SU-DHL-6 (cell line): ENCODE results near the gene WDR87.

ENCODE experiments used
- H2AFZ ChIP-seq: fragments of 200-600 bp; sonication (generic); 2 replicates; pipeline ENCODE4 v1.6.1; 2014; ENCODE audit warnings: low read depth, mild to moderate bottlenecking, moderate library complexity, mixed read lengths, antibody characterized with exemption, low read length; ENCODE audit not compliant: severe bottlenecking
- H3F3A ChIP-seq: fragments of 200-600 bp; shearing (Covaris generic); 2 replicates; pipeline ENCODE4 v1.6.0; 2016; ENCODE audit warnings: antibody characterized with exemption, mild to moderate bottlenecking; ENCODE audit not compliant: insufficient read depth
- H3K27ac ChIP-seq: fragments of 200-600 bp; sonication (generic); 2 replicates; pipeline ENCODE4 v1.5.1; 2016; ENCODE audit warnings: low read depth, mild to moderate bottlenecking, low read length, moderate library complexity, mixed read lengths
- H3K27me3 ChIP-seq: fragments of 200-600 bp; sonication (generic), shearing (Covaris generic); 2 replicates; pipeline ENCODE4 v1.6.0; 2014; ENCODE audit warnings: mild to moderate bottlenecking, low read length
- H3K36me3 ChIP-seq: fragments of 200-600 bp; sonication (generic); 2 replicates; pipeline ENCODE4 v1.6.1; 2014; ENCODE audit warnings: mild to moderate bottlenecking, low read length, mixed read lengths
- H3K4me2 ChIP-seq: fragments of 300-600, 200-600 bp; shearing (Covaris generic), sonication (generic); 2 replicates; pipeline ENCODE4 v1.6.0; 2014; ENCODE audit warnings: low read length, low read depth, mild to moderate bottlenecking; ENCODE audit not compliant: poor library complexity, severe bottlenecking
- H3K4me3 ChIP-seq: fragments of 200-600 bp; sonication (generic); 2 replicates; pipeline ENCODE4 v1.5.1; 2014; ENCODE audit warnings: antibody characterized with exemption, low read length, mild to moderate bottlenecking, mixed read lengths; ENCODE audit not compliant: insufficient read depth, poor library complexity, severe bottlenecking
- H3K79me2 ChIP-seq: fragments of 200-600 bp; sonication (generic); 2 replicates; pipeline ENCODE4 v1.6.1; 2014; ENCODE audit warnings: mild to moderate bottlenecking, low read length, moderate library complexity; ENCODE audit not compliant: insufficient read depth
- H3K9ac ChIP-seq: fragments of 200-600 bp; sonication (generic); 2 replicates; pipeline ENCODE4 v1.7.0; 2014; ENCODE audit warnings: mild to moderate bottlenecking, low read length
- H3K9me2 ChIP-seq: fragments of 200-600 bp; sonication (generic); replicated peaks from 2 replicates; pipeline ENCODE4 v1.6.1; 2014; ENCODE audit warnings: low read length; ENCODE audit not compliant: insufficient read depth
- H3K9me3 ChIP-seq: fragments of 200-600 bp; sonication (generic); 2 replicates; pipeline ENCODE4 v1.6.1; 2014; ENCODE audit warnings: low read length, mixed read lengths; ENCODE audit not compliant: insufficient read depth
- H4K20me1 ChIP-seq: fragments of 200-600 bp; sonication (generic); 2 replicates; pipeline ENCODE4 v1.6.1; 2014; ENCODE audit warnings: low read depth, mild to moderate bottlenecking, antibody characterized with exemption, low read length, moderate library complexity, mixed read lengths
- EZH2phosphoT487 ChIP-seq: fragments of 200-600 bp; sonication (generic), shearing (Covaris generic); conservative IDR thresholded peaks from 2 replicates; pipeline ENCODE4 v1.6.1; 2018; ENCODE audit warnings: mild to moderate bottlenecking, antibody characterized with exemption, low read length, moderate library complexity, mixed read lengths
- TF ChIP-seq, protein P1 (sequence below): fragments of 200-600 bp; sonication (generic); IDR thresholded peaks from one replicate; pipeline ENCODE4 v1.5.1; 2017; ENCODE audit warnings: antibody characterized with exemption, mild to moderate bottlenecking, low read length, moderate library complexity; ENCODE audit not compliant: insufficient read depth, poor library complexity, severe bottlenecking

The WDR87 gene

DNA sequence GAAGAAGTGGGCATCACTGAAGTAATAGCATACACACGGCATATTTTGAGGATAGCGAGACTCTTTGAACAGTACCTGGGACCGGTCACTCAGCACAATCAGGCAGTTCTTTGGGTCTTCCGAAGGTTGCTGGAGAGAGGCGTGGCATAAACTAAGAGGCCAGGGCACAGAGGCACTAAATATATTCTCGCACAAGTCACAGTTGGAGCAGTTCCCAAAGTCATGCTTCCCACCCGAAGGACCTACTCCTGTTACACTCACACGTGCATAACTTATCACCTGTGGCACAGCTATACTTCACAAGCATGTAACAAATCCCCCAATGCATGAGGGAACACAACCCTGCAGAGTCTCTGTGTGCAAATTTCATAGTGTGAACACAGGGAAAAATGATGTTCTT, 10.2 kb downstream of the WDR87 start:
- Histone ChIP-seq H3F3A (no peaks in the 10 kb centered on the region), H4K20me1 (no peaks in the 10 kb centered on the region), H3K4me2 (no peak overlapping the region), H3K27me3 (0 out of 2 replicates have a peak, but pooled peaks cover 2% of the 10 kb centered on the region), H3K27ac (no peak overlapping the region), H3K9ac (no peak overlapping the region), H3K9me2 (no peaks in the 10 kb centered on the region), H3K9me3 (no peaks in the 10 kb centered on the region), H3K4me3 (no peak overlapping the region), H3K79me2 (no peaks in the 10 kb centered on the region), H3K36me3 (no peaks in the 10 kb centered on the region), H2AFZ (no peak overlapping the region)
- TF ChIP-seq, protein P1, sequence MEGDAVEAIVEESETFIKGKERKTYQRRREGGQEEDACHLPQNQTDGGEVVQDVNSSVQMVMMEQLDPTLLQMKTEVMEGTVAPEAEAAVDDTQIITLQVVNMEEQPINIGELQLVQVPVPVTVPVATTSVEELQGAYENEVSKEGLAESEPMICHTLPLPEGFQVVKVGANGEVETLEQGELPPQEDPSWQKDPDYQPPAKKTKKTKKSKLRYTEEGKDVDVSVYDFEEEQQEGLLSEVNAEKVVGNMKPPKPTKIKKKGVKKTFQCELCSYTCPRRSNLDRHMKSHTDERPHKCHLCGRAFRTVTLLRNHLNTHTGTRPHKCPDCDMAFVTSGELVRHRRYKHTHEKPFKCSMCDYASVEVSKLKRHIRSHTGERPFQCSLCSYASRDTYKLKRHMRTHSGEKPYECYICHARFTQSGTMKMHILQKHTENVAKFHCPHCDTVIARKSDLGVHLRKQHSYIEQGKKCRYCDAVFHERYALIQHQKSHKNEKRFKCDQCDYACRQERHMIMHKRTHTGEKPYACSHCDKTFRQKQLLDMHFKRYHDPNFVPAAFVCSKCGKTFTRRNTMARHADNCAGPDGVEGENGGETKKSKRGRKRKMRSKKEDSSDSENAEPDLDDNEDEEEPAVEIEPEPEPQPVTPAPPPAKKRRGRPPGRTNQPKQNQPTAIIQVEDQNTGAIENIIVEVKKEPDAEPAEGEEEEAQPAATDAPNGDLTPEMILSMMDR = no peak

DNA sequence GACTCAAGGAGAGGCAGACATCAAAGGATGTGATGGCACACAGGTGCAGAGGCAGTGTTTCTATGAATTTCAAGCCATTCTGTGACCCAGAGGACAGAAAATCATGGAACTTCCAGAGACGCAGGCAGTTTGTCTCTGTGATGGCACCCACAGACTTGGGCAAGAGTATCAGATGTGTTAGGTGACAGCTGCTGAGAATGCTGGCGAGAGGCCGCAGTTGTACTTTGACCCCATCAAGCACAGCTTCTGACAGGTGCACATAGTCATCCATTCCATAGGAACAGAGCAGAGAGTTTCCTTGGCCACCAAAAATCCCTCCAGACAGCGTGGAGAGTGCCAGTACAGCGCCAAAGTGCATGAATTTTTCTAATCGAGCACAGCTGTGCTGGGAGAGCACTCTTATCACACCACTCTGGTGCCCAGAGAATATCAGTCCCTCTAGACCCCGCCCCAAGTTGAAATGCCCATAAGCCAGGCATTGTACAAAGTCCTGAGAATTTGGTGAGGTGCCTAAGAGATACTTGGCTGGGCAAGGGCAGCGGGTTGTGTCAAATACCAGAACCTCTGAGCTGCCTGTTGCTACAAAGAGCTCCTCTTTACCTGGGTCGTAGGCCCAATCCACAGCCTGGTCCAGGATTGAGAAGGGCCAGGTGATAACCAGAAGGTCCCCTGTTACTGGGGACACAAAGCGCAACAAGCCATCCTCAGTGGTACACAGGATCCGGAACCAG, 12.4 kb downstream of the WDR87 start:
- H3K27ac ChIP-seq = no peak overlapping the region
- H4K20me1 ChIP-seq = no peaks in the 10 kb centered on the region
- H3K9me2 ChIP-seq = no peaks in the 10 kb centered on the region
- no peak for TF ChIP-seq EZH2phosphoT487
- TF ChIP-seq, protein P1 = no peak
- no peak overlapping the region for H3K9ac ChIP-seq
- no peak overlapping the region for H3K4me2 ChIP-seq
- H2AFZ ChIP-seq = no peak overlapping the region
- H3K79me2 ChIP-seq = no peaks in the 10 kb centered on the region
- no peak overlapping the region for H3K4me3 ChIP-seq
- no peaks in the 10 kb centered on the region for H3K36me3 ChIP-seq
- H3F3A ChIP-seq = no peaks in the 10 kb centered on the region
- H3K9me3 ChIP-seq = no peaks in the 10 kb centered on the region
- H3K27me3 ChIP-seq = 0 out of 2 replicates have a peak, but pooled peaks cover 2% of the 10 kb centered on the region

DNA sequence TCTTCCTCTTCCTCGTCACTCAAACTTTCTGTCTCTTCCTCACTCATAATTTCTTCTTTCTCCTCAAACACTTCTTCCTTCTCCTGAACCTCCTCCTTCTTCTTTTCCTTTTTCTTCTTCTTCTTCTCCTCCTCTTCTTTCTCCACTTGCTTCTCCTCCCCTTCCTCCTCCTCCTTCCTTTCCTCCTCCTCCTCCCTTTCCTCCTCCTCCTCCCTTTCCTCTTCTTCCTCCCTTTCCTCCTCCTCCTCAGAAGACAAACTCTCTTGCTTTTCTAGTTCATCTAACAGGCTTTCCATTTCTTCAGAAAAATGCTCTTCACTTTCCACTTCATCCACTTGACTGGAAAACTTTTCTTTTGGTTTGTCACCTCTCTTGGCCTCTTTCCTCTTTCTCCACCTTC, 19.8 kb downstream of the WDR87 start:
- TF ChIP-seq, protein P1 = no peak
- no peak for TF ChIP-seq EZH2phosphoT487
- no peaks in the 10 kb centered on the region for H4K20me1 ChIP-seq
- no peaks in the 10 kb centered on the region for H3K36me3 ChIP-seq
- H3F3A ChIP-seq = no peaks in the 10 kb centered on the region
- no peak overlapping the region for H2AFZ ChIP-seq
- H3K27ac ChIP-seq = no peak overlapping the region
- H3K4me3 ChIP-seq = no peak overlapping the region
- no peaks in the 10 kb centered on the region for H3K9me2 ChIP-seq
- no peak overlapping the region for H3K4me2 ChIP-seq
- H3K79me2 ChIP-seq = no peaks in the 10 kb centered on the region
- peaks cover 5% of the 10 kb centered on the region; the same call in 1 of the 2 replicates for H3K9me3 ChIP-seq
- no peak overlapping the region for H3K9ac ChIP-seq
- no peaks in the 10 kb centered on the region for H3K27me3 ChIP-seq
